ENCODE measurements around the gene SNX14.

SNX14 gene

GRCh38 chr6:85556992-85557668 is 36.5 kb downstream of the SNX14 start:
- no peaks in the 10 kb centered on the region for H3K36me3 ChIP-seq (replicated peaks; ENCODE audit: insufficient read depth, low read length)
- no peak overlapping the region for H3K9ac ChIP-seq (ENCODE audit: low read length)
- H3K27me3 ChIP-seq (replicated peaks; ENCODE audit: insufficient read depth, low read length) = no peaks in the 10 kb centered on the region
- H3K4me3 ChIP-seq (ENCODE audit: low read length) = no peak overlapping the region
- TF ChIP-seq EZH2phosphoT487 (IDR thresholded peaks at IDR 0.05; ENCODE audit: low read length) (no peak), EZH2 (optimal IDR thresholded peaks at IDR 0.05; ENCODE audit: low read depth, low read length) (no peak), CTCF (IDR thresholded peaks at IDR 0.05; ENCODE audit: low read length) (no peak)
- no peak overlapping the region for H3K27ac ChIP-seq (ENCODE audit: low read length)
- H4K20me1 ChIP-seq (ENCODE audit: insufficient read depth, low read length) = no peaks in the 10 kb centered on the region
- H2AFZ ChIP-seq (ENCODE audit: low read length) = no peak overlapping the region
- H3K9me2 ChIP-seq (replicated peaks; ENCODE audit: insufficient read depth, low read length) = no peaks in the 10 kb centered on the region
- H3K4me1 ChIP-seq (ENCODE audit: low read length) = no peaks in the 10 kb centered on the region
- no peak for DNase-seq
- H3K79me2 ChIP-seq (ENCODE audit: low read length) = no peaks in the 10 kb centered on the region
- no peak overlapping the region for H3K4me2 ChIP-seq (ENCODE audit: low read depth, low read length)
- no peaks in the 10 kb centered on the region for H3F3A ChIP-seq (ENCODE audit: insufficient read depth, low read length)
- no peaks in the 10 kb centered on the region for H3K9me3 ChIP-seq (replicated peaks; ENCODE audit: insufficient read depth, low read length)

DNA sequence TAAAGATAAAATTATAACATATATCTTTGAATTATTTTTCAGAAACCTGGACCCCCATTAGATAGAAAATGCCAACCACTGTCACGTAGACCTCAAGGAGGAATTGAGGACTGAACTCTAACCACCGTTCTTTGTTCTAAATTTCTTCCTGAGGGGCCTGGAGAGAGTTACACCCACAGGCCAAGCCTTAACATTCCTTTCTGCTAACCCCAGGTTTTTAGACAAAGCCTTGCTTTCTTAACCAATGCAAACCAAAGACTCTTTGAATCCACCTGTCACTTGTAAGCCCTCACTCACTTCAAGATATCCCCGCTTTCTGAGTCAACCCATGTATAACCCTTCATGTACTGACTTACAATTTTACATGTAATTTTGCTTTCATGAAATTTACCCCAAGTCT is 41.0 kb downstream of the SNX14 start:
- H3K36me3 ChIP-seq (replicated peaks; ENCODE audit: insufficient read depth, low read length) = no peaks in the 10 kb centered on the region
- H3K27ac ChIP-seq (ENCODE audit: low read length) = no peak overlapping the region
- no peak overlapping the region for H3K9ac ChIP-seq (ENCODE audit: low read length)
- H3K9me3 ChIP-seq (replicated peaks; ENCODE audit: insufficient read depth, low read length) = no peaks in the 10 kb centered on the region
- no peak overlapping the region for H2AFZ ChIP-seq (ENCODE audit: low read length)
- H4K20me1 ChIP-seq (ENCODE audit: insufficient read depth, low read length) = no peaks in the 10 kb centered on the region
- H3K9me2 ChIP-seq (replicated peaks; ENCODE audit: insufficient read depth, low read length) = no peaks in the 10 kb centered on the region
- H3F3A ChIP-seq (ENCODE audit: insufficient read depth, low read length) = no peaks in the 10 kb centered on the region
- H3K79me2 ChIP-seq (ENCODE audit: low read length) = no peaks in the 10 kb centered on the region
- no peak overlapping the region for H3K4me2 ChIP-seq (ENCODE audit: low read depth, low read length)
- H3K4me3 ChIP-seq (ENCODE audit: low read length) = no peak overlapping the region
- TF ChIP-seq CTCF (IDR thresholded peaks at IDR 0.05; ENCODE audit: low read length) (no peak), EZH2 (optimal IDR thresholded peaks at IDR 0.05; ENCODE audit: low read depth, low read length) (no peak), EZH2phosphoT487 (IDR thresholded peaks at IDR 0.05; ENCODE audit: low read length) (no peak)
- H3K4me1 ChIP-seq (ENCODE audit: low read length) = no peaks in the 10 kb centered on the region
- DNase-seq = no peak
- no peaks in the 10 kb centered on the region for H3K27me3 ChIP-seq (replicated peaks; ENCODE audit: insufficient read depth, low read length)

GRCh38 chr6:85551264-85551663 is 42.4 kb downstream of the SNX14 start:
- no peak overlapping the region for H2AFZ ChIP-seq (ENCODE audit: low read length)
- H3K9me3 ChIP-seq (replicated peaks; ENCODE audit: insufficient read depth, low read length) = no peaks in the 10 kb centered on the region
- no peaks in the 10 kb centered on the region for H3K4me1 ChIP-seq (ENCODE audit: low read length)
- H3K4me3 ChIP-seq (ENCODE audit: low read length) = no peak overlapping the region
- H3F3A ChIP-seq (ENCODE audit: insufficient read depth, low read length) = no peaks in the 10 kb centered on the region
- H3K36me3 ChIP-seq (replicated peaks; ENCODE audit: insufficient read depth, low read length) = no peaks in the 10 kb centered on the region
- H3K27ac ChIP-seq (ENCODE audit: low read length) = no peak overlapping the region
- H3K79me2 ChIP-seq (ENCODE audit: low read length) = no peaks in the 10 kb centered on the region
- no peak overlapping the region for H3K9ac ChIP-seq (ENCODE audit: low read length)
- H3K9me2 ChIP-seq (replicated peaks; ENCODE audit: insufficient read depth, low read length) = no peaks in the 10 kb centered on the region
- no peaks in the 10 kb centered on the region for H4K20me1 ChIP-seq (ENCODE audit: insufficient read depth, low read length)
- no peak overlapping the region for H3K4me2 ChIP-seq (ENCODE audit: low read depth, low read length)
- no peaks in the 10 kb centered on the region for H3K27me3 ChIP-seq (replicated peaks; ENCODE audit: insufficient read depth, low read length)
- no peak for DNase-seq
- TF ChIP-seq EZH2 (optimal IDR thresholded peaks at IDR 0.05; ENCODE audit: low read depth, low read length) = no peak
- no peak for TF ChIP-seq CTCF (IDR thresholded peaks at IDR 0.05; ENCODE audit: low read length)
- TF ChIP-seq EZH2phosphoT487 (IDR thresholded peaks at IDR 0.05; ENCODE audit: low read length) = no peak

Measured in MM.1S (cell line).